H9 (cell line): ENCODE results near the gene POU2F2. TPM values are rescaled to one million over a fixed set of nuclear protein-coding genes. Genes with fewer than 3 reads are reported as not detected.

Source experiments
- DNase-seq: peaks from one replicate; pipeline ENCODE4 v3.0.0-alpha.2; 2017
- H2AFZ ChIP-seq: one replicate; pipeline ENCODE4 v1.6.1; 2013; ENCODE audit warnings: mild to moderate bottlenecking, low read length, control low read depth, moderate library complexity
- H2AK5ac ChIP-seq: 2 replicates; pipeline ENCODE4 v1.6.1; 2013; ENCODE audit warnings: low read length, control low read depth, mixed read lengths; ENCODE audit not compliant: insufficient read length
- H2BK120ac ChIP-seq: one replicate; pipeline ENCODE4 v1.6.1; 2013; ENCODE audit warnings: low read depth, mild to moderate bottlenecking, low read length, control low read depth, inconsistent platforms; ENCODE audit not compliant: poor library complexity, severe bottlenecking
- H2BK12ac ChIP-seq: 2 replicates; pipeline ENCODE4 v1.6.1; 2013; ENCODE audit warnings: low read length, control low read depth, mixed read lengths, low read depth; ENCODE audit not compliant: insufficient read length
- H2BK15ac ChIP-seq: 2 replicates; pipeline ENCODE4 v1.6.1; 2013; ENCODE audit warnings: low read depth, low read length, control low read depth
- H2BK20ac ChIP-seq: one replicate; pipeline ENCODE4 v1.6.1; 2013; ENCODE audit warnings: low read depth, mild to moderate bottlenecking, low read length, control low read depth, inconsistent platforms; ENCODE audit not compliant: poor library complexity, severe bottlenecking
- H2BK5ac ChIP-seq: 2 replicates; pipeline ENCODE4 v1.6.1; 2013; ENCODE audit warnings: low read length, control low read depth, mixed read lengths; ENCODE audit not compliant: insufficient read length
- H3K14ac ChIP-seq: 2 replicates; pipeline ENCODE4 v1.6.1; 2013; ENCODE audit warnings: low read length, control low read depth; ENCODE audit not compliant: insufficient read depth
- H3K18ac ChIP-seq: 2 replicates; pipeline ENCODE4 v1.6.1; 2013; ENCODE audit warnings: low read depth, mild to moderate bottlenecking, mixed read lengths, low read length, control low read depth; ENCODE audit not compliant: insufficient read length
- H3K23ac ChIP-seq: 2 replicates; pipeline ENCODE4 v1.6.1; 2013; ENCODE audit warnings: low read length, control low read depth, mixed read lengths, low read depth; ENCODE audit not compliant: insufficient read length
- H3K23me2 ChIP-seq: 2 replicates; pipeline ENCODE4 v1.6.1; 2013; ENCODE audit warnings: low read depth, mild to moderate bottlenecking, mixed read lengths, low read length, control low read depth; ENCODE audit not compliant: insufficient read length, poor library complexity, severe bottlenecking
- H3K27ac ChIP-seq: 2 replicates; pipeline ENCODE4 v1.5.1; 2013; ENCODE audit warnings: low read length, control low read depth, mixed read lengths, low read depth; ENCODE audit not compliant: insufficient read length
- H3K27me3 ChIP-seq: 2 replicates; pipeline ENCODE4 v1.6.1; 2013; ENCODE audit warnings: low read length, control low read depth, inconsistent platforms; ENCODE audit not compliant: insufficient read depth
- H3K4ac ChIP-seq: 2 replicates; pipeline ENCODE4 v1.6.1; 2013; ENCODE audit warnings: low read depth, mild to moderate bottlenecking, control low read depth, inconsistent platforms, low read length, moderate library complexity
- H3K4me1 ChIP-seq: 2 replicates; pipeline ENCODE4 v1.6.1; 2013; ENCODE audit warnings: low read length, control low read depth, inconsistent platforms; ENCODE audit not compliant: insufficient read depth
- H3K4me2 ChIP-seq: 2 replicates; pipeline ENCODE4 v1.6.1; 2013; ENCODE audit warnings: low read length, control low read depth, mixed read lengths; ENCODE audit not compliant: insufficient read length, insufficient read depth
- H3K56ac ChIP-seq: 2 replicates; pipeline ENCODE4 v1.6.1; 2013; ENCODE audit warnings: low read depth, mild to moderate bottlenecking, mixed read lengths, low read length, control low read depth; ENCODE audit not compliant: insufficient read length
- H3K79me1 ChIP-seq: 2 replicates; pipeline ENCODE4 v1.6.1; 2013; ENCODE audit warnings: low read depth, mild to moderate bottlenecking, moderate library complexity, low read length, control low read depth, inconsistent platforms; ENCODE audit not compliant: insufficient read depth, poor library complexity, severe bottlenecking
- H3K79me2 ChIP-seq: 2 replicates; pipeline ENCODE4 v1.6.1; 2013; ENCODE audit warnings: low read length, control low read depth, inconsistent platforms; ENCODE audit not compliant: insufficient read depth
- H3K9ac ChIP-seq: 2 replicates; pipeline ENCODE4 v1.6.1; 2013; ENCODE audit warnings: low read length, control low read depth, mixed read lengths; ENCODE audit not compliant: insufficient read length; ENCODE audit errors: extremely low read depth
- H3K9me3 ChIP-seq: one replicate; pipeline ENCODE4 v1.6.1; 2013; ENCODE audit warnings: low read depth, low read length, inconsistent platforms; ENCODE audit not compliant: control insufficient read depth
- H3T11ph ChIP-seq: one replicate; pipeline ENCODE4 v1.6.1; 2013; ENCODE audit warnings: mild to moderate bottlenecking, low read length, control low read depth, inconsistent platforms
- H4K20me1 ChIP-seq: one replicate; pipeline ENCODE4 v1.6.1; 2013; ENCODE audit not compliant: control insufficient read depth, insufficient read length, insufficient read depth
- H4K5ac ChIP-seq: 2 replicates; pipeline ENCODE4 v1.6.1; 2013; ENCODE audit warnings: low read depth, mild to moderate bottlenecking, mixed read lengths, low read length, control low read depth; ENCODE audit not compliant: insufficient read length
- H4K8ac ChIP-seq: replicated peaks from 2 replicates; pipeline ENCODE4 v1.6.1; 2013; ENCODE audit warnings: low read length, control low read depth, mixed read lengths, low read depth; ENCODE audit not compliant: insufficient read length
- H4K91ac ChIP-seq: 2 replicates; pipeline ENCODE4 v1.6.1; 2013; ENCODE audit warnings: low read depth, mild to moderate bottlenecking, moderate library complexity, mixed read lengths, low read length, control low read depth; ENCODE audit not compliant: insufficient read length
- H3K27ac Mint-ChIP-seq, 3 experiments: 2 replicates in 2 of 3; 3 replicates in 1 of 3; pipeline ENCODE4 v1.8.0; 2020 to 2021; ENCODE audit warnings: mixed read lengths in 3 of 3, mild to moderate bottlenecking in 1 of 3, moderate library complexity in 1 of 3
- H3K27me3 Mint-ChIP-seq: 2 replicates; pipeline ENCODE4 v1.8.0; 2021; ENCODE audit warnings: low read depth, mild to moderate bottlenecking, moderate library complexity, mixed read lengths
- H3K36me3 Mint-ChIP-seq, 3 experiments: 2 replicates in 2 of 3; 3 replicates in 1 of 3; pipeline ENCODE4 v1.8.0; 2020 to 2021; ENCODE audit warnings: low read depth in 3 of 3, mixed read lengths in 3 of 3; ENCODE audit not compliant: insufficient read depth in 1 of 3
- H3K4me1 Mint-ChIP-seq, 2 experiments: 2 replicates each; pipeline ENCODE4 v1.8.0; 2020; ENCODE audit warnings: mixed read lengths in 2 of 2
- H3K4me3 Mint-ChIP-seq, 2 experiments: 2 replicates in 1 of 2; 3 replicates in 1 of 2; pipeline ENCODE4 v1.8.0; 2020 to 2021; ENCODE audit warnings: mild to moderate bottlenecking in 2 of 2, mixed read lengths in 2 of 2, moderate library complexity in 1 of 2
- H3K9me3 Mint-ChIP-seq, 2 experiments: 2 replicates in 1 of 2; 3 replicates in 1 of 2; pipeline ENCODE4 v1.8.0; 2020; ENCODE audit warnings: mild to moderate bottlenecking in 2 of 2, mixed read lengths in 2 of 2, moderate library complexity in 1 of 2
- WGBS: extraction: QIAGEN DNeasy Blood & Tissue Kit; methylation state at CpG from one replicate; pipeline ENCODE4 v1.1.7; 2013; ENCODE audit warnings: missing lambda C conversion rate, low lambda C conversion rate, mixed read lengths; ENCODE audit not compliant: insufficient read length; ENCODE audit errors: extremely low coverage; 5-methylcytosine and 5-hydroxymethylcytosine counted together
- total RNA-seq: library from RNA; stranded (reverse); gene quantifications from 2 replicates; pipeline ENCODE4 v1.2.1, GENCODE V29; 2021
- TF ChIP-seq, protein P1 (sequence below): fragments of 200-600 bp; sonication (generic); conservative IDR thresholded peaks from 3 replicates; pipeline ENCODE4 v1.8.0; 2021; ENCODE audit warnings: antibody characterized with exemption, mild to moderate bottlenecking

Gene POU2F2
- total RNA-seq, 1 experiment from 2014 or later, result 2.9 TPM

- Histone ChIP-seq H3K79me1 (no peaks in the 10 kb centered on the region), H2AK5ac (no peak overlapping the region), H3T11ph (no peak overlapping the region), H3K23me2 (peaks cover 6% of the 10 kb centered on the region), H3K23ac (no peak overlapping the region), H3K56ac (no peak overlapping the region), H3K9me3 (no peaks in the 10 kb centered on the region), H4K91ac (no peak overlapping the region), H2BK12ac (no peak overlapping the region), H4K8ac (no peak overlapping the region), H2BK5ac (no peak overlapping the region), H2BK120ac (no peak overlapping the region), H3K79me2 (no peaks in the 10 kb centered on the region), H3K4me2 (peak overlapping the region; percentile 64), H2AFZ (no peak overlapping the region), H3K27ac (no peak overlapping the region), H3K9ac (no peak overlapping the region), H3K4ac (no peak overlapping the region), H2BK15ac (no peak overlapping the region), H3K27me3 (no peaks in the 10 kb centered on the region), H3K18ac (no peak overlapping the region), H4K20me1 (no peaks in the 10 kb centered on the region), H3K4me1 (no peaks in the 10 kb centered on the region), H4K5ac (no peak overlapping the region), H2BK20ac (no peak overlapping the region), H3K14ac (no peak overlapping the region)
- TF ChIP-seq, protein P1, sequence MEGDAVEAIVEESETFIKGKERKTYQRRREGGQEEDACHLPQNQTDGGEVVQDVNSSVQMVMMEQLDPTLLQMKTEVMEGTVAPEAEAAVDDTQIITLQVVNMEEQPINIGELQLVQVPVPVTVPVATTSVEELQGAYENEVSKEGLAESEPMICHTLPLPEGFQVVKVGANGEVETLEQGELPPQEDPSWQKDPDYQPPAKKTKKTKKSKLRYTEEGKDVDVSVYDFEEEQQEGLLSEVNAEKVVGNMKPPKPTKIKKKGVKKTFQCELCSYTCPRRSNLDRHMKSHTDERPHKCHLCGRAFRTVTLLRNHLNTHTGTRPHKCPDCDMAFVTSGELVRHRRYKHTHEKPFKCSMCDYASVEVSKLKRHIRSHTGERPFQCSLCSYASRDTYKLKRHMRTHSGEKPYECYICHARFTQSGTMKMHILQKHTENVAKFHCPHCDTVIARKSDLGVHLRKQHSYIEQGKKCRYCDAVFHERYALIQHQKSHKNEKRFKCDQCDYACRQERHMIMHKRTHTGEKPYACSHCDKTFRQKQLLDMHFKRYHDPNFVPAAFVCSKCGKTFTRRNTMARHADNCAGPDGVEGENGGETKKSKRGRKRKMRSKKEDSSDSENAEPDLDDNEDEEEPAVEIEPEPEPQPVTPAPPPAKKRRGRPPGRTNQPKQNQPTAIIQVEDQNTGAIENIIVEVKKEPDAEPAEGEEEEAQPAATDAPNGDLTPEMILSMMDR, result no peak
- Mint-ChIP-seq H3K36me3 (no peaks in the 10 kb centered on the region), H3K9me3 (no peaks in the 10 kb centered on the region; a peak in 1 of 5 replicates), H3K4me1 (peaks cover 17 to 26% of the 10 kb centered on the region in 2 experiments), H3K27ac (no peak overlapping the region), H3K4me3 (peak overlapping the region; percentile 53 to 80), H3K27me3 (peaks cover 60% of the 10 kb centered on the region)
- no CpG with 5 or more reads among the region's 6 CpGs for WGBS
- DNase-seq, result no peak
Observed at GRCh38 chr19:42131149-42132029, 857 bp downstream of the POU2F2 start.
